ENCODE measurements around the gene KRTAP1-3. TPM values are rescaled to one million over a fixed set of nuclear protein-coding genes. Genes with fewer than 3 reads are reported as not detected.
"Not testable (repeated sequence)": the region's sequence is repeated elsewhere in the genome, so short reads cannot be mapped to it uniquely, and the experiment has no call there.

KRTAP1-3 gene
- total RNA-seq, 1 donor from 2014 or later, result not detected

DNA sequence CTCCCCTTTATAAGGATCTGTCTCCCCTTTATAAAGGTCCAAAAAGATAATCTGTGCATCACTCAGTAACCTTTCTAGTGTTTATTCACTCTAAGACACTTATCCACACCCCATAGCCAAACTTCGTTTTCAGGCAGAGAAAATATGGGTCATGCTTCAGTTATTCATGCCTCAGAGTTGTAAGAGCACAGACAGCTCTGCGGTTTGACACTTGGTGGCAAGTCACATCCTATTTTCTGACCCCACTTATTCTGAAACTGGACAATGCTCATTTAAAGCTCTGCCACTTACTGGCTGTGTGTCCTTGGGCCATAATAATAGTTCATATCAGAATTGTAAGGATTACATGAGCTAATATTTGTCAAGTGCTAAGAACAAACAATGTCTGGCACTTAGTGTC lies 14.4 kb upstream of the KRTAP1-3 start:
- peaks cover 23% of the 10 kb centered on the region for H3K4me1 Mint-ChIP-seq (ENCODE audit: low read depth)
- no peak overlapping the region for H3K4me3 Mint-ChIP-seq (ENCODE audit: unreplicated experiment)
- no peak for DNase-seq (ENCODE audit: low spot score)
- TF ChIP-seq, protein P1, sequence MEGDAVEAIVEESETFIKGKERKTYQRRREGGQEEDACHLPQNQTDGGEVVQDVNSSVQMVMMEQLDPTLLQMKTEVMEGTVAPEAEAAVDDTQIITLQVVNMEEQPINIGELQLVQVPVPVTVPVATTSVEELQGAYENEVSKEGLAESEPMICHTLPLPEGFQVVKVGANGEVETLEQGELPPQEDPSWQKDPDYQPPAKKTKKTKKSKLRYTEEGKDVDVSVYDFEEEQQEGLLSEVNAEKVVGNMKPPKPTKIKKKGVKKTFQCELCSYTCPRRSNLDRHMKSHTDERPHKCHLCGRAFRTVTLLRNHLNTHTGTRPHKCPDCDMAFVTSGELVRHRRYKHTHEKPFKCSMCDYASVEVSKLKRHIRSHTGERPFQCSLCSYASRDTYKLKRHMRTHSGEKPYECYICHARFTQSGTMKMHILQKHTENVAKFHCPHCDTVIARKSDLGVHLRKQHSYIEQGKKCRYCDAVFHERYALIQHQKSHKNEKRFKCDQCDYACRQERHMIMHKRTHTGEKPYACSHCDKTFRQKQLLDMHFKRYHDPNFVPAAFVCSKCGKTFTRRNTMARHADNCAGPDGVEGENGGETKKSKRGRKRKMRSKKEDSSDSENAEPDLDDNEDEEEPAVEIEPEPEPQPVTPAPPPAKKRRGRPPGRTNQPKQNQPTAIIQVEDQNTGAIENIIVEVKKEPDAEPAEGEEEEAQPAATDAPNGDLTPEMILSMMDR (IDR thresholded peaks at IDR 0.05), result no peak
- peak overlapping the region; percentile 60 for H3K27ac Mint-ChIP-seq (ENCODE audit: unreplicated experiment)
- no peaks in the 10 kb centered on the region for H3K27me3 Mint-ChIP-seq (ENCODE audit: low read depth)
- peaks cover 6% of the 10 kb centered on the region for H3K9me3 Mint-ChIP-seq (ENCODE audit: low read depth)
- peaks cover 2% of the 10 kb centered on the region for H3K36me3 Mint-ChIP-seq (ENCODE audit: low read depth)

GRCh38 chr17:41048441-41048840 lies 13.8 kb upstream of the KRTAP1-3 start:
- peaks cover 7% of the 10 kb centered on the region for H3K9me3 Mint-ChIP-seq (ENCODE audit: low read depth)
- H3K27ac Mint-ChIP-seq (ENCODE audit: unreplicated experiment), result peak overlapping the region; percentile 60
- TF ChIP-seq, protein P1 (IDR thresholded peaks at IDR 0.05), result no peak
- H3K36me3 Mint-ChIP-seq (ENCODE audit: low read depth), result no peaks in the 10 kb centered on the region
- DNase-seq (ENCODE audit: low spot score), result no peak
- no peaks in the 10 kb centered on the region for H3K27me3 Mint-ChIP-seq (ENCODE audit: low read depth)
- H3K4me1 Mint-ChIP-seq (ENCODE audit: low read depth), result peaks cover 23% of the 10 kb centered on the region
- peak overlapping the region; percentile 9 for H3K4me3 Mint-ChIP-seq (ENCODE audit: unreplicated experiment)

DNA sequence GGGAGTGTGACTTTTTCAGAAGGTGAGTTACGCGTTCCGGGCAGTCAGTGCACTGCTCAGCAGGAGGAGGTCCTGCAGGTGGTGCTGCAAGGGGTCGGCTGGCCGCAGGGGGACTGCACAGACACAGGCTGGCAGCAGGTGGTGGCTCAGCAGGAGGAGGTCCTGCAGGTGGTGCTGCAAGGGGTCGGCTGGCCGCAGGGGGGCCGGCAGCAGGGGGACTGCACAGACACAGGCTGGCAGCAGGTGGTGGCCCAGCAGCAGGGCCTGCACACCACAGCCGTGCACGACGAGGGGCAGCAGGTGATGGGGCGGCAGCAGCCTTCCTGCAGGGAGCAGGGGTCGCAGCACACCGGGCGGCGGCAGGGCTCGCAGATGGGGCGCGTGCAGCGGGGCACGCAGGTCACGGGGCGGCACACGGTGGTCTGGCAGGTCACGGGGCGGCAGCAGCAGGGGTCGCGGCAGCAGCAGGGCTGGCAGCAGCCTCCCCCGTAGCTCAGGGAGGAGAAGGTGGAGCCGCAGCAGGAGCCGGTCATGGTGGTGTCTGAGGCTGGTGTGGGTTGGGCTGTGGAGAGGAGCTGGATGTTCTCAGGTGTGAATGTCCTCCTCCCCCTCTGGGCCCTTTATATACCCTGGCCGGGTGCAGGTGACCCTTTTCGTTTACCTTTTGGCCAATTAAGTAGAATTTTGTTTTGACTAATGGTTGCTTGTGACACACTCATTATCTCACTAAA lies 12.2 kb upstream of the KRTAP1-3 start, which contains the start of gene KRTAP2-1:
TSS of gene KRTAP2-1 (minus strand) at position 582 of the 731 bp plus-strand sequence. CDS start at position 533, 49 bp downstream.
- not testable (repeated sequence) for H3K4me3 Mint-ChIP-seq (ENCODE audit: unreplicated experiment); H3K27me3 Mint-ChIP-seq (ENCODE audit: low read depth); H3K36me3 Mint-ChIP-seq (ENCODE audit: low read depth); DNase-seq (ENCODE audit: low spot score); H3K9me3 Mint-ChIP-seq (ENCODE audit: low read depth)
- Mint-ChIP-seq H3K27ac (ENCODE audit: unreplicated experiment) (peak within 1 kb of the TSS; percentile 60), H3K4me1 (ENCODE audit: low read depth) (peaks cover 23% of the 10 kb centered on the region)

DNA sequence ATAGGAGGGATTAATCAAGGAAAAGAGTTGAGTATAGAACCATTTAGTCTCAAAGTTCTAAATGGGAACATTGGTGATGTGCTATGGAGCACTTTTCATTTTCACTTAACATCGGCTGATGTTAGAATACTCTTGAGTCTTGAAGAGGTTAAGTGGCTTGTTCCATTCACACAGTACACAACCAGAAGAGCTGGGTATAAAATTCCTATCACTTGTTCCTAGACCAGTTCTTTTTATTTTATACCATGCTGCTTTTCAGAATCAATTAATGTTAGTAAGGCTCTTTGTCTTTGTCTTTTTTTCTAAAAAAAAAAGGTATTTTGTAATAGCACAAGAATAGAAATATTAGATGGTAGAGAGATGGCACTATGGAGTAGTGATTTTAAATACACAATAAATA lies 8.3 kb upstream of the KRTAP1-3 start:
- peaks cover 7% of the 10 kb centered on the region for H3K4me1 Mint-ChIP-seq (ENCODE audit: low read depth)
- H3K36me3 Mint-ChIP-seq (ENCODE audit: low read depth), result peaks cover 1% of the 10 kb centered on the region
- H3K9me3 Mint-ChIP-seq (ENCODE audit: low read depth), result peaks cover 9% of the 10 kb centered on the region
- no peak overlapping the region for H3K27ac Mint-ChIP-seq (ENCODE audit: unreplicated experiment)
- no peak overlapping the region for H3K4me3 Mint-ChIP-seq (ENCODE audit: unreplicated experiment)
- TF ChIP-seq, protein P1 (IDR thresholded peaks at IDR 0.05), result no peak
- DNase-seq (ENCODE audit: low spot score), result no peak
- no peaks in the 10 kb centered on the region for H3K27me3 Mint-ChIP-seq (ENCODE audit: low read depth)

DNA sequence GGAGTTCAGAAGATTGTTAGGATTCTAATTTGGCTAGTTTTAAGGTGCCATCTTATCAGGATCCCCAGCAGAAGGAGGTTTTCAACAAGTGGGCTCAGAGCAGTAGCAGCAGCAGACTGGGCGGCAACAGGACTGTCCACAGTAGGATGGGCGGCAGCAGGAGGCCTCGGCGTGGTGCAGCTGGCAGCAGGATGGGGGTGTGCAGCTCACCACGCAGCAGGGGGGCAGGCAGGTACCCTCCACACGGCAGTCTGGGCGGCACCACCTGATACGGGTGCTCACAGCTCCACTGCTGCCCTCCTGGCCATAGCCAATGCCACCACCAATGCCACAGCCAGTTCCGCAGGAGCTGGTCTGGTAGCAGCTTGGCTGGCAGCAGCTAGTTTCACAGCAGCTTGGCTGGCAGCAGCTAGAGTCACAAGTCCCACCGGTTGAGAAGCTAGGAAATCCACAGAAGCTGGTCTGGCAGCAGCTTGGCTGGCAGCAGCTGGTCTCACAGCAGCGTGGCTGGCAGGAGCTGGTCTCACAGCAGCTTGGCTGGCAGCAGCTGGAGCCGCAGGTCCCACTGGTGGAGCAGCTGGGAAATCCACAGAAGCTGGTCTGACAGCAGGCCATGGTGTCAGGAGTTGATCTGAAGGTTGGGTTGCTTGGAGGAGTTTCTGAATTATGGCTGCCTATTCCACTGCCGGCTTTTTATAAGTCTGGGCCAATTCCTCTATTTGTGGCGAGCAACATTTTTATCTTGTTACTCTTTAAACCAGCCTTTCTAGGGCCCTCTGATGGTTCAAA lies 6.3 kb upstream of the KRTAP1-3 start, which contains the start of gene KRTAP1-1:
TSS of gene KRTAP1-1 (minus strand) at position 668 of the 789 bp plus-strand sequence. CDS start at position 615, 53 bp downstream.
- H3K36me3 Mint-ChIP-seq (ENCODE audit: low read depth), result not testable (repeated sequence)

More for the DNA sequence above, 6.3 kb upstream of the KRTAP1-3 start, which contains the start of gene KRTAP1-1:
- TF ChIP-seq, protein P1 (IDR thresholded peaks at IDR 0.05), result peak; percentile 28
- not testable (repeated sequence) for DNase-seq (ENCODE audit: low spot score); H3K4me1 Mint-ChIP-seq (ENCODE audit: low read depth); H3K4me3 Mint-ChIP-seq (ENCODE audit: unreplicated experiment); H3K27me3 Mint-ChIP-seq (ENCODE audit: low read depth); H3K9me3 Mint-ChIP-seq (ENCODE audit: low read depth); H3K27ac Mint-ChIP-seq (ENCODE audit: unreplicated experiment)

Data from chondrocyte (in vitro differentiated cells).